EL (cell line): ENCODE results near the gene NXPE4.
"Not testable (repeated sequence)": the region's sequence is repeated elsewhere in the genome, so short reads cannot be mapped to it uniquely, and the experiment has no call there.

Experiments used
- DNase-seq: peaks from one replicate; pipeline ENCODE4 v3.0.0-alpha.2; 2016

NXPE4 gene

DNA sequence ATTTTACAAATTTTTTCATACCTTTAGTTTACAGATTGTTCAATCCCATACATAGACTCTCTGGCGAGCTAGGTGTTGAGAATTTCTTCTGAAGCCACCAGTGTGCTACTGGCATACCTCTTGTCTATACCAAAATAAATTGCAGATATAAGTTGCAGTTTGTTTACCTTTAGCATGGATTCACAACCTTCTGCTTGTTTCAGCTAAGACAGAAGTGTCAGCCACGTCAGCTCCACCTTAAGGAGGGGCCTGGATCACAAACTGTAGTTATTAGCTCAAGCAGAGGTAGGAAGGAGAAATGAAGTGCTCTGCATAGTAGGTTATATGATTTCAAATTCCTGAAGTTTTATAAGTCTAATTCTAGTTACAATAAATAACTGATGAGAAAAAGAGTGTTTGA is at the start of gene NXPE4:
TSS of gene NXPE4 (minus strand) at position 216 of the 400 bp plus-strand sequence. CDS start 1,027 bp downstream, outside the sequence.
- DNase-seq, result no peak

DNA sequence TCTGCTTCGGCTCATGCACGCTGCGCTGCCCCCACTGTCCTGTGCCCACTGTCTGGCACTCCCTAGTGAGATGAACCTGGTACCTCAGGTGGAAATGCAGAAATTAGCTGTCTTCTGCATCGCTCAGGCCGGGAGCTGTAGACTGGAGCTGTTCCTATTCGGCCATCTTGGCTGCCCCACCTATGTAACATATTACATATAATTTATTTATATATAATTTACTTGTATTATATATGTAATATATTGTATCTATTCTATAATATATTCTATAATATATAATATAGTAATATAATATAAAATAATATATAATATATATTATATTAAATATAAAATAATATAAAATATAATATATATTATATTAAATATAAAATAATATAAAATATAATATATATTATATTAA is 43.9 kb upstream of the NXPE4 start:
- DNase-seq, result not testable (repeated sequence)

DNA sequence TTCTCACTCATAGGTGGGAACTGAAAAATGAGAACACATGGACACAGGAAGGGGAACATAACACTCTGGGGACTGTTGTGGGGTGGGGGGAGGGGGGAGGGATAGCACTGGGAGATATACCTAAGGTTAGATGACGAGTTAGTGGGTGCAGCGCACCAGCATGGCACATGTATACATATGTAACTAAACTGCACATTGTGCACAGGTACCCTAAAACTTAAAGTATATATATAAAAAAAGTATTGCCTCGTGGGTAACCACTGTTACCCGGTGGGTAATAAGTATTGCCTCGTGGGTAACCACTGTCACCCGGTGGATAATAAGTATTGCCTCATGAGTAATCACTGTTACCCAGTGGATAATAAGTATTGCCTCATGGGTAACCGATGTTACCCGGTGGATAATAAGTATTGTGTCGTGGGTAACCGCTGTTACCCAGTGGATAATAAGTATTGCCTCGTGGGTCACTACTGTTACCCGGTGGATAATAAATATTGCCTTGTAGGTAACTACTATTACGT is 35.9 kb upstream of the NXPE4 start:
- not testable (repeated sequence) for DNase-seq

DNA sequence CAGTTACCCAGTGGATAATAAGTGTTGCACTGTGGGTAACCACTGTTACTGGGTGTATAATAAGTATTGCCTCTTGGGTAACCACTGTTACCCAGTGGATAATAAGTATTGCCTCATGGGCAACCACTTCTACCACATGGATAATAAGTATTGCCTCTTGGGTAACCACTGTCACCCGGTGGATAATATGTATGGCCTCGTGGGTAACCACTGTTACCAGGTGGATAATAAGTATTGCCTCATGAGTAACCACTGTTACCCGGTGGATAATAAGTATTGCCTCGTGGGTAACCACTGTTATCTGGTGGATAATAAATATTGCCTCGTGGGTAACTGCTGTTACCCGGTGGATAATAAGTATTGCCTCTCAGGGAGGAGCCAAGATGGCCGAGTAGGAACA is 29.7 kb upstream of the NXPE4 start:
- DNase-seq, result no peak

DNA sequence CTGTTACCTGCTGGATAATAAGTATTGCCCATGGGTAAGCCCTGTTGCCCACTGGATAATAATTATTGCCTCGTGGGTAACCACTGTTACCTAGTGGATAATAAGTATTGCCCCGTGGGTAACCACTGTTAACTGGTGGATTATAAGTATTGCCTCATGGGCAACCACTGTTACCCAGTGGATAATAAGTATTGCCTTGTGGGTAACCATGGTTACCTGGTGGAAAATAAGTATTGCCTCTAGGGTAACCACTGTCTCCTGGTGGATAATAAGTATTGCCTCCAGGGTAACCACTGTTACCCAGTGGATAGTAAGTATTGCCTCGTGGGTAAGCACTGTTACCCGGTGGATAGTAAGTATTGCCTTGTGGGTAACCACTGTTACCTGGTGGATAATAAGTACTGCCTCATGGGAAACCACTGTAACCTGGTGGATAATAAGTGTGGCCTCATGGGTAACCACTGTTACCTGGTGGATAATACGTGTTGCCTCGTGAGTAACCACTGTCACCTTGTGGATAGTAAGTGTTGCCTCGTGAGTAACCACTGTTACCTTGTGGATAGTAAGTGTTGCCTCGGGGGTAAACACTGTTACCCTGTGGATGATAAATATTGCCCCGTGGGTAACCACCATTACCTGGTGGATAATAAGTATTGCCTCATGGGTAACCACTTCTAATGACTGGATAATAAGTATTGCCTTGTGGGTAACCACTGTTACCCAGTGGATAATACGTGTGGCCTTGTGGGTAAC is 29.0 kb upstream of the NXPE4 start:
- DNase-seq, result no peak

DNA sequence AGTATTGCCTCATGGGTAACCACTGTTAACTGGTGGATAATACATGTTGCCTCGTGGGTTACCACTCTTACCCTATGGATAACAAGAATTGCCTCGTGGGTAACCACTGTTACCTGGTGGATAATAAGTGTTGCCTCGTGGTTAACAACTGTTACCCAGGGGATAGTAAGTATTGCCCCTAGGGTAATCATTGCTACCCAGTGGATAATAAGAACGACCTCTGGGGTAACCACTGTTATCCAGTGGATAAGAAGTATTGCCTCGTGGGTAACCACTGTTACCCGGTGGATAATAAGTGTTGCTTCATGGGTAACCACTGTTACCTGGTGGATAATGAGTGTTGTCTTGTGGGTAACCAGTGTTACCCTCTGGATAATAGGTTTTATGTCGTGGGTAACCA is 28.1 kb upstream of the NXPE4 start:
- no peak for DNase-seq

DNA sequence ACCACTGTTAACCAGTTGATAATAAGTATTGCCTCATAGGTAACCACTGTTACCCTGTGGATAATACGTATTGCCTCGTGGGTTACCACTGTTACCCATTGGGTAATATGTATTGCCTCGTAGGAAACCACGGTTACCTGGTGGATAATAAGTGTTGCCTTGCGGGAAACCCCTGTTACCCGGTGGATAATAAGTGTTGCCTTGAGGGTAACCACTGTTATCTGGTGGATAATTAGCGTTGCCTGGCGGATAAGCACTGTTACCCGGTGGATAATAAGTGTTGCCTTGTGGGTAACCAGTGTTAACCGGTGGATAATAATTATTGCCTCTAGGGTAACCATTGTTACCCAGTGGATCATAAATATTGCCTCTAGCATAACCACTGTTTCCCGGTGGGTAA is 27.3 kb upstream of the NXPE4 start:
- DNase-seq, result no peak

DNA sequence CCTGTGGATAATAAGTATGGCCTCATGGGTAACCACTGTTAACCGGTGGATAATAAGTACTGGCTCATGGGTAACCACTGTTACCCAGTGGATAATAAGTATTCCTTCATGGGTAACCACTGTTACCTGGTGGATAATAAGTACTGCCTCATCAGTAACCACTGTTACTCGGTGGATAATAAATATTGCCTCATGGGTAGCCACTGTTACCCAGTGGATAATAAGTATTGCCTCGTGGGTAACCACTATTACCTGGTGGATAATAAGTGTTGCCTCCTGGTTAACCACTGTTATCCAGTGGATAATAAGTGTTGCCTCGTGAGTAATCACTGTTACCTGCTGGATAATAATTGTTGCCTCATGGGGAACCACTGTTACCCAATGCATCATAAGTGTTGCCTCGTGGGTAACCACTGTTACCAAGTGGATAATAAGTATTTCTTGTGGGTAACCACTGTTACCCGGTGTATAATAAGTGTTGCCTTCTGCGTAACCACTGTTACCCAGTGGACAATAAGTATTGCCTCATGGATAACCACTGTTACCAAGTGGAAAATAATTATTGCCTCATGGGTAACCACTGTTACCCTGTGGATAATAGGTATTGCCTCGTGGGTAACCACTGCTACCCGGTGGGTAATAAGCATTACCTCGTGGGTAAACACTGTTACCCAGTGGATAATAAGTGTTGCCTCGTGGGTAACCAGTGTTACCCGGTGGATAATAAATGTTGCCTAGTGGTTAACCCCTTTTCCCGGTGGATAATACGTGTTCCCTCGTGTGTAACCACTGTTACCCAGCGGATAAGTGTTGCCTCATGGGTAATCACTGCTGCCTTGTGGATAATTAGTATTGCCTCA is 26.6 kb upstream of the NXPE4 start:
- no peak for DNase-seq

DNA sequence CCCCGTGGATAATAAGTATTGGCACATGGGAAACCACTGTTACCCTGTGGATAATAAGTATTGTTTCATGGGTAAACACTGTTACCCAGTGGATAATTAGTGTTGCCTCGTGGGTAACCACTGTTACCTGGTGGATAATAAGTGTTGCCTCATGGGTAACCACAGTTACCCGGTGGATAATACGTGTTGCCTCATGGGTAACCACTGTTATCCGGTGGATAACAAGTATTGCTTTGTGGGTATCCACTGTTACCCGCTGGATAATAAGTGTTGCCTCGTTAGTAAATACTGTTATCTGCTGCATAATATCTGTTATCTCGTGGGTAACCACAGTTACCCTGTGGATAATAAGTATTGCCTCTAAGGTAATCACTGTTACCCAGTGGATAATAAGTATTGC is 25.5 kb upstream of the NXPE4 start:
- no peak for DNase-seq

DNA sequence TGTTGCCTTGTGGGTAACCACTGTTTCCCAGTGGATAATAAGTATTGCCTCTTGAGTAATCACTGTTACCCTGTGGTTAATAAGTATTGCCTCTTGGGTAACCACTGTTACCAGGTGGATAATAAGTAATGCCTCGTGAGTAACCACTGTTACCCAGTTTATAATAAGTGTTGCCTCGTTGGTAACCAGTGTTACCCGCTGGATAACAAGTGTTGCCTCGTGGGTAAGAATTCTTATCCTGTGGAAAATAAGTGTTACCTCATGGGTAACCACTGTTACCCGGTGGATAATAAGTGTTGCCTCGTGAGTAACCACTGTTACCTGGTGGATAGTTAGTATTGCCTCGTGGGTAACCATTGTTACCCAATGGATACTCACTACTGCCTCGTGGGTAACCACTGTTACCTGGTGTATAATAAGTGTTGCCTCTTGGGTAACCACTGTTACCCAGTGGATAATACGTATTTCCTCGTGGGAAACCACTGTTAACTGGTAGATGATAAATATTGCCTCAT is 24.1 kb upstream of the NXPE4 start:
- no peak for DNase-seq

DNA sequence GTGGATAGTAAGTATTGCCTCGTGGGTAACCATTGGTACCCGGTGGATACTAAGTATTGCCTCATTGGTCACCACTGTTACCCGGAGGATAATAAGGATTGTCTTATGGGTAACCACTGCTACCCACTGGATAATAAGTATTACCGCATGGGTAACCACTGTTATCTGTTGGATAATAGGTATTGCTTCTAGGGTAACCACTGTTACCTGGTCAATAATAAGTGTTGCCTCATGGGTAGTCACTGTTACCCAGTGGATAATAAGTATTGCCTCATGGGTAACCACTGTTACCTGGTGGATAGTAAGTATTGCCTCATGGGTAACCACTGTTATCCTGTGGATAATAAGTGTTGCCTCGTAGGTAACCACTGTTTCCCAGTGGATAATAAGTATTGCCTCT is 22.6 kb upstream of the NXPE4 start:
- DNase-seq, result no peak

DNA sequence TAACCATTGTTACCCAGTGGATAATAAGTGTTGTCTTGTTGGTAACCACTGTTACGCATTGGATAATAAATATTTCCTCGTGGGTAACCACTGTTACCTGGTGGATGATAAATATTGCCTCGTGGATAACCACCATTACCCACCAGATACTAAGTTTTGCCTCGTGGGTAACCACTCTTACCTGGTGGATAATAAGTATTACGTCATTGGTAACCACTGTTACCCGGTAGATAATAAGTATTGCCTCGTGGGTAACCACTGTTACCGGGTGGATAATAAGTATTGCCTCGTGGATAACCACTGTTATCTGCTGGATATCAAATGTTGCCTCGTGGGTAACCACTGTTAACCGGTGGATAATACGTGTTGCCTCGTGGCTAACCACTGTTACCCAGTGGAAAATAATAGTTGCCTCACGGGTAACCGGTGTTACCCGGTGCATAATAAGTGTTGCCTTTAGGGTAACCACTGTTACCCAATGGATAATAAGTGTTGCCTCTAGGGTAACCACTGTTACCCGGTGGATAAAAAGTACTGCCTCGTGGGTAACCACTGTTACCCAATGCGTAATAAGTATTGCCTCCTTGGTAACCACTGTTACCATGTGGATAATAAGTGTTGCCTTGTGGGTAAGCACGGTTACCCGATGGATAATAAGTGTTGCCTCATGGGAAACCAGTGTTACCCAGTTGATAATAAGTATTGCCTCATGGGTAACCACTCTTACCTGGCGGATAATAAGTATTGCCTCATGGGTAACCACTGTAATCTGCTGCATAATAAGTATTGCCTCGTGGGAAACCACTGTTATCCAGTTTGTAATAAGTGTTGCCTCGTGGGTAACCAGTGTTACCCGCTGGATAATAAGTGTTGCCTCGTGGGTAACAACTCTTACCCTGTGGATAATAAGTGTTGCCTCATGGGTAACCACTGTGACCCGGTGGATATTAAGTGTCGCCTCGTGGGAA is 21.9 kb upstream of the NXPE4 start:
- no peak for DNase-seq

DNA sequence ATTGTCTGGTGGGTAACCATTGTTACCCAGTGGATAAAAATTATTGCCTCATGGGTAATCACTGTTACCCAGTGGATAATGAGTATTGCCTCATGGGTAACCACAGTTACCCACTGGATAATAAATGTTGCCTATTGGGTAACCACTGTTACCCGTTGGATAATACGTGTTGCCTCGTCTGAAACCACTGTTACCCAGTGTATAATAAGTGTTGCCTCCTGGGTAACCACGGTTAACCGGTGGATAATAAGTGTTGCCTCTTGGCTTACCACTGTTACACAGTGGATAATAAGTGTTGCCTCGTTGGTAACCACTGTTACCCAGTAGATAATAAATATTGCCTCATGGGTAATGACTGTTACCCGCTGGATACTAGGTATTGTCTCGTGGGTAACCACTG is 20.9 kb upstream of the NXPE4 start:
- DNase-seq, result no peak

DNA sequence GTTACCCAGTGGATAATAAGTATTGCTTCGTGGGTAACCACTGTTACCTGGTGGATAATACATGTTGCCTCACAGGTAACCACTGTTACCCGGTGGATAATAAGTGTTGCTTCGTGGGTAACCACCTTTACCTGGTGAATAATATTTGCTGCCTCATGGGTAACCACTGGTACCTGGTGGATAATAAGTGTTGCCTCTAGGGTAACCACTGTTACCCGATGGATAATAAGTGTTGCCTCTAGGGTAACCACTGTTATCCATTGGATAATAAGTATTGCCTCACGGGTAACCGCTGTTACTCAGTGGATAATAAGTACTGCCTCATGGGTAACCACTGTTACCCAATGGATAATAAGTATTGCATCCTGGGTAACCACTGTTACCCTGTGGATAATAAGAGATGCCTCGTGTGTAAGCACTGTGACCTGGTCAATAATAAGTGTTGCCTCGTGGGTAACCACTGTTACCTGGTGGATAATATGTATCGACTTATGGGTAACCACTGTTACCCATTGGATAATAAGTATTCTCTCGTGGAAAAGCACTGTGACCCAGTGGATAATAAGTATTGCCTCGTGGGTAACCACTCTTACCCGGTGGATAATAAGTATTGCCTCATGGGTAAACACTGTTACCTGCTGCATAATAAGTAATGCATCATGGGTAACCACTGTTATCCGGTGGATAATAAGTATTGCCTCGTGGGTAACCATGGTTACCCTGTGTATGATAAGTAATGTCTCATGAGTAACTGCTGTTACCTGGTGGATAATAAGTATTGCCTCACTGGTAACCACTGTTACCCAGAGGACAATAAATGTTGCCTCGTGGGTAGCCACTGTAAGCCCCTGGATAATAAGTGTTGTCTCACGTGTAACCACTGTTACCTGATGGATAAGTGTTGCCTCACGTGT is 20.1 kb upstream of the NXPE4 start:
- no peak for DNase-seq

DNA sequence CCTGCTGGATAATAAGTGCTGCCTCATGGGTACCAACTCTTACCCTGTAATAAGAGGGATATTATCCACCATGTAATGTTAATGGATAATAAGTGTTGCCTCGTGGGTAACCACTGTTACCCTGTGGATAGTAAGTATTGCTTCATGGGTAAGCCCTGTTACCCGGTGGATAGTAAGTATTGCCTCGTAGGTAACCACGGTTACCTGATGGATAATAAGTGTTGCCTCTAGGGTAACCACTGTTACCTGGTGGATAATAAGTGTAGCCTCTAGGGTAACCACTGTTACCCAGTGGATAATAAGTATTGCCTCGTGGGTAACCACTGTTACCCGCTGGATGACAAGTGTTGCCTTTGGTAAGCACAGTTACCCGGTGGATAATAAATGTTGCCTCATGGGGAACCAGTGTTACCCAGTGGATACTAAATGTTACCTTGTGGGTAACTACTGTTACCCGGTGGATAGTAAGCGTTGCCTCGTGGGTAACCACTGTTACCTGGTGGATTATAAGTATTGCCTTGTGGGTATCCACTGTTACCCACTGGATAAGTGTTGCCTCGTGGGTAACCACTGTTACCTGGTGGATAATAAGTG is 18.6 kb upstream of the NXPE4 start:
- DNase-seq, result no peak

DNA sequence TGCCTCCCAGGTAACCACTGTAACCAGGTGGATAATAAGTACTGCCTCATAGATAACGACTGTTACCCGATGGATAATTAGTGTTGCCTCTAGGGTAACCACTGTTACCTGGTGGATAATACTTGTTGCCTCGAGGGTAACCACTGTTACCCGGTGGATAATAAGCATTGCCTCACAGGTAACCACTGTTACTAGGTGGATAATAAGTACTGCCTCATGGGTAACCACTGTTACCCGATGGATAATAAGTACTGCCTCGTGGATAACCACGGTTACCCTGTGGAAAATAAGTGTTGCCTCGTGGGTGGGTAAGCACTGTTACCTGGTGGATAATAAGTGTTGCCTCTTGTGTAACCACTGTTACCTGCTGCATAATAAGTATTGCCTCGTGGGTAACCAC is 17.5 kb upstream of the NXPE4 start:
- not testable (repeated sequence) for DNase-seq

DNA sequence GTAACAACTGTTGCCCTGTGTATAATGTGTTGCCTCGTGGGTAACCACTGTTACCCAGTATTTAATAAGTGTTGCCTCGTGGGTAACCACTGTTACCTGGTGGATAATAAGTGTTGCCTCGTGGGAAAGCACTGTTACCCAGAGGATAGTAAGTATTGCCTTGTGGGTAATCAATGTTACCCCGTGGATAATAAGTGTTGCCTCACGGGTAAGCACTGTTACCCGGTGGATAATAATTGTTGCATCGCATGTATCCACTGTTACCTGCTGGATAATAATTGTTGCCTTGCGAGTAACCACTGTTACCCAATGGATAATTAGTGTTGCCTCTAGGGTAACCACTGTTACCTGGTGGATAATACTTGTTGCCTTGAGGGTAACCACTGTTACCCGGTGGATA is 17.1 kb upstream of the NXPE4 start:
- no peak for DNase-seq

DNA sequence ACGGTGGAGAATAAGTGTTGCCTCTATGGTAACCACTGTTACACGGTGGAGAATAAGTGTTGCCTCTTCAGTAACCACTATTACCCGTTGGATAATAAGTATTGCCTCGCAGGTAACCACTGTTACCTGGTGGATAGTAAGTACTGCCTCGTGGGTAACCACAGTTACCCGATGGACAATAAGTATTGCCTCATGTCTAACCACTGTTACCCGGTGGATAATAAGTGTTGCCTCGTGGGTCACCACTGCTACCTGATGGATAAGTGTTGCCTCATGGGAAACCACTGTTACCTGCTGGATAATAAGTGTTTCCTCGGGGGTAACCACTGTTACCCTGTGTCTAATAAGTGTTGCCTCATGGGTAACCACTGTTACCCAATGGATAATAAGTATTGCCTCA is 16.6 kb upstream of the NXPE4 start:
- not testable (repeated sequence) for DNase-seq

DNA sequence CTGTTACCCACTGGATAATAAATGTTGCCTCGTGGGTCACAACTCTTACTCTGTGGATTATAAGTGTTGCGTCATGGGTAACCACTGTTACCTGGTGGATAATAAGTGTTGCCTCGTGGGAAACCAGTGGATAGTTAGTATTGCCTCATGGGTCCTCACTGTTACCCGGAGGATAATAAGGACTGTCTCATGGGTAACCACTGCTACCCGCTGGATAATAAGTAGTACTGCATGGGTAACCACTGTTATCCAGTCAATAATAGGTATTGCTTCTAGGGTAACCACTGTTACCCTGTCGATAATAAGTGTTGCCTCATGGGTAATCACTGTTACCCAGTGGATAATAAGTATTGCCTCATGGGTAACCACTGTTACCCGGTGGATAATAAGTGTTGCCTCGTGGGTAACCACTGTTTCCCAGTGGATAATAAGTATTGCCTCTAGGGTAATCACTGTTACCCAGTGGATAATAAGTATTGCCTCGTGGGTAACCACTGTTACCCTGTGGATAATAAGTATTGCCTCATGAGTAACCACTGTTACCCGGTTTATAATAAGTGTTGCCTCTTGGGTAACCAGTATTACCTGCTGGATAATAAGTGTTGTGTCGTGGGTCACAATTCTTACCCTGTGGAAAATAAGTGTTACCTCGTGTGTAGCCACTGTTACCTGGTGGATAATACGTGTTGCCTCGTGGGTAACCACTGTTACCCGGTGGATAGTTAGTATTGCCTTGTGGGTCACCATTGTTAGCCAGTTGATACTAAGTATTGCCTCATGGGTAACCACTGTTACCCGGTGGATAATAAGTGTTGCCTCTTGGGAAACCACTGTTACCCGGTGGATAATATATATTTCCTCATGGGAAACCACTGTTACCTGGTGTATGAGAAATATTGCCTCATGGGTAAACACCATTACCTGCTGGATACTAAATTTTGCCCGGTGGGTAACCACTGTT is 15.7 kb upstream of the NXPE4 start:
- no peak for DNase-seq

DNA sequence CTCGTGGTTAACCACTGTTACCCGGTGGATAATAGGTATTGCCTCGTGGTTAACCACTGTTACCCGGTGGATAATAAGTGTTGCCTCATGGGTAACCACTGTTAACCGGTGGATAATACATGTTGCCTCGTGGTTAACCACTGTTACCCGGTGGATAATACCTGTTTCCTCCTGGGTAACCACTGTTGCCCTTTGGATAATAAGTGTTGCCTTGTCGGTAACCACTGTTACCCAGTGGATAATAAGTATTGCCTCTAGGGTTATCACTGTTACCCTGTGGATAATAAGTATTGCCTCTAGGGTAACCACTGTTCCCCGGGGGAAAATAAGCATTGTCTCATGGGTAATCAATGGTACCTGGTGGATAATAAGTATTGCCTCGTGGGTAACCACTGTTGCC is 15.0 kb upstream of the NXPE4 start:
- DNase-seq, result no peak
